GM18907 (cell line): ENCODE data around the gene EXOC3L1.
A peak's percentile ranks its signal among the peaks of the same experiment; 100 is the strongest.

Experiments used
- ATAC-seq: cut with Tn5 transposase; IDR thresholded peaks from one replicate; pipeline ENCODE4 v1.9.1; 2021; ENCODE audit warnings: mild to moderate bottlenecking, moderate library complexity; ENCODE audit not compliant: unreplicated experiment

Gene EXOC3L1, protein sequence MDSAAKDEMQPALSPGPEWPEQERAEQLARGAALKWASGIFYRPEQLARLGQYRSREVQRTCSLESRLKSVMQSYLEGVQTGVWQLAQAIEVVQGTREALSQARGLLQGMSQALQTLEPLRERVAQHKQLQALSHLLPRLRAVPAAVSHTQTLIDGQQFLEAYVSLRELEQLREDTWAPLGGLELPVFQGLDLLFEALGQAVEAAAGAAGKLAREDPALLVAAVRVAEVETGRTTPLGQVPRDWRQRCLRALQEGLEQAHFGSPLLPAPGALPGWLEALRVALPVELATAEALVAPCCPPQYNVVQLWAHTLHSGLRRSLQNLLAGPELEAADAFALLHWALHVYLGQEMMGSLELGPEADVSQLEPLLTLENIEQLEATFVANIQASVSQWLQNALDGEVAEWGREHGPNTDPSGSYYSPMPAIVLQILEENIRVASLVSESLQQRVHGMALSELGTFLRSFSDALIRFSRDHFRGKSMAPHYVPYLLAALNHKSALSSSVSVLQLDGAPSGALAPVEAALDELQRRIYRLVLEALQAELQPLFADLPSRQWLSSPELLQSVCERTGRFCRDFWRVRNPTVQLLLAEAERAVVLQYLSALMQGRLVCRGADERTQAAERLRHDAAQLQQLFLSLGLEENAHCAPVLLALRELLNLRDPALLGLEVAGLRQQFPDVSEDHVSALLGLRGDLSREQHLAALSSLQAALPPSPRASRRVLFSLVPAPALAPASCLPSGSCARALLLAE

DNA sequence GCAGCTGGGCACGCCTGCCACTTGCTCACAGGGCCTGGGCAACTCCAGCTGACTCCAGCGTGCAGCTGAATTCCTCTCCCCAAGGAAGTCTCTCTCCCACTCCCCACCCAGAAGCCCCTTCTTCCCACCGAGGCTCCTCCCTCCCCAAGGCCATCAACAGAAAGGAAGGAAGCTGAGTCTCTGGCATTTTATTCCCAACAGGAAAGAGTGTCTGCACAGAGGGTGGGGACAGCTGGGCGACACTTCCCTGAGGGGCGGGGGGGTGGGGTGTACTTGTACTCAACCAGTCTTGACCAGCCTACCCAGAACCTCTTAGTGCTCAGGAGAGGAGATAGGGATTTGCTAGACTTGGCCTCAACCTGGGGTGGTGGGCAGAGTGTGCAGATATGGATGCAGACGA, at the start of gene EXOC3L1:
Gene EXOC3L1, minus strand, starts transcription at position 96 of the 400 bp plus-strand sequence. CDS start 460 bp downstream, outside the sequence.
- ATAC-seq, result no peak

DNA sequence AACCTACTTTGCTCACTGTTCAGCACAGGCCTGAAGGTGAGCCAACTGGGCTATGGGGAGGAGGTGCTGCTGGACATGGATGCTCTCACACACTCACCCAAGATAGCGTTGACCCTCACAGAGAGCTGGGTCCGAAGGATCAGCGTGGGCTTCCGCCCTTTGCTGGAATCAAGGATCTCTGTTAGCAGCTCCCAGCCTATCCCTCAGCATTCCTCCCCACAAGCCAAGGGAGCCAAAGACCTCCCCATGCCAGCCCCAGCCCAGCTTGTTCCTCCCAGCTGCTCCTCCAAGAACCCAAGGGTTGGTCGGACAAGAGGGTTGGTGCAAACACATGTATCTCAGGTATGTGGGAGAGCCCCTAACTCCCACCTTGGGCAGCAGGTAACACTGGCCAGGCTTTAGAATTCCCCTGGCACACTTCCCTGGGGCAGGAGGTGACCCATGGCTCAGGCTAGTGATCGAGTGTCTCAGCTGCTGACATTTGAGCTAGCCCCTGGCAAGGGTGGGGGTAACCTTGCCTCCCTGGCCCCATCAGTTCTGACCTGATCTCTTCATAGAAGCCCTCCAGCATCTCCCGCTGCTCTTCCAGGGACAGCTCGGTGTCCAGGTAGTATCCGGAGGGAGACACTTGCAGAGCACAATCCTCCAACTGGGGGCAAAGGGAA, 49.0 kb upstream of the EXOC3L1 start:
- ATAC-seq, result no peak

DNA sequence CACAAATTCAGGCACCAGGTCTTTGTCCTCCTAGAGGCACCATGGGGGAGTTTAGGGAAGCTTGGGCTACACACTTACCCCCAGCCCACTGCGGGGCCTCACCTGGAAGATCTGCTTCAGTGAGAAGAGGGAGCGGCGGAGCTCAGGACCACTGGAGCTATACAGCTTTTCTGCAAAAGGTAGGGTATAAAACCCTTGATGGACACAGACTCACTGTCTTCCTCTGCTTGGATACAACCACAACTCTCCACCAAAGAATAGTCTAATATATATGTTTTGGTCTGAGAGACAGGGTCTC, 48.3 kb upstream of the EXOC3L1 start:
- no peak for ATAC-seq

DNA sequence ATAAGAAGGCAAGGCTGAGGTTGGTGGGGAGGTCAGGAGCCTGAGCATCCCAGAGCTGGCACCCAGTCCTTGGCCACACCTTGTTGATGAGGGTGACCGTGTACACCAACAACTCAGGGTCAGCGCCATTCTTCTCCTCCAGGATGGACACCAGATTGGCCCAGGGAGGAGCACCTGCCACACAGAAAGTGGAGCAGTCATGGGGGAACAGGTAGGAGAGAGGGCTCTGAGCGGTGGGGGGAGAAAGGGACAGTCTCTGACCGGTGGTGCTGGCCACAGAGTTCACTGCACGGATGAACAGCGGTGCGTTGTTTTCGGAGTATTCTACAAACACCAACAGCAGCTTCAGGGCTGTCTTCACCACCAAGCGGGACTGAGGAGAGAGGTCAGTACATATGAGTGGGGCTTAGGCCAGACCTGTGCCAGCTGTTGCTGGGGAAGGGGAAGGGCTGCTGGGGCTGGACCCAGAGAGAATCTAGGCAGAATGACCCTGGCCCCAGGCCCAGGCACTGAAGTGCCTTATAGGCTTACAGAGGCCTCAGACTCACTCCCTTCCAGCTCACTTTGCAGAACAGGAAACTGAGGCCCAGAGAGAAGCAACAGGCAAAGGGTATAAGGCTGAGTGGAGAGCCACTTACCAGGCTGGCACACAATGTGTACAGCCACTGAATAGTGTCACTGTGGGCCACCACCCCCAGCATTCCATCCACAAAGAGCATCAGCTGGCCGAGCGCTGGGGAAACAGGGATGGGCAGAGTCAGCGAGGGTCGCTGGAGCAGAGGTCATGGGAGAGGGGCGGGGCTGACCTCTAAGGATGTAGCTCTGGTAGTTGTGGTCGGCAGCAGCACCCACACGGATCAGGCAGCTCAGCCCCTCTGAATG, 47.7 kb upstream of the EXOC3L1 start:
- ATAC-seq, result no peak

DNA sequence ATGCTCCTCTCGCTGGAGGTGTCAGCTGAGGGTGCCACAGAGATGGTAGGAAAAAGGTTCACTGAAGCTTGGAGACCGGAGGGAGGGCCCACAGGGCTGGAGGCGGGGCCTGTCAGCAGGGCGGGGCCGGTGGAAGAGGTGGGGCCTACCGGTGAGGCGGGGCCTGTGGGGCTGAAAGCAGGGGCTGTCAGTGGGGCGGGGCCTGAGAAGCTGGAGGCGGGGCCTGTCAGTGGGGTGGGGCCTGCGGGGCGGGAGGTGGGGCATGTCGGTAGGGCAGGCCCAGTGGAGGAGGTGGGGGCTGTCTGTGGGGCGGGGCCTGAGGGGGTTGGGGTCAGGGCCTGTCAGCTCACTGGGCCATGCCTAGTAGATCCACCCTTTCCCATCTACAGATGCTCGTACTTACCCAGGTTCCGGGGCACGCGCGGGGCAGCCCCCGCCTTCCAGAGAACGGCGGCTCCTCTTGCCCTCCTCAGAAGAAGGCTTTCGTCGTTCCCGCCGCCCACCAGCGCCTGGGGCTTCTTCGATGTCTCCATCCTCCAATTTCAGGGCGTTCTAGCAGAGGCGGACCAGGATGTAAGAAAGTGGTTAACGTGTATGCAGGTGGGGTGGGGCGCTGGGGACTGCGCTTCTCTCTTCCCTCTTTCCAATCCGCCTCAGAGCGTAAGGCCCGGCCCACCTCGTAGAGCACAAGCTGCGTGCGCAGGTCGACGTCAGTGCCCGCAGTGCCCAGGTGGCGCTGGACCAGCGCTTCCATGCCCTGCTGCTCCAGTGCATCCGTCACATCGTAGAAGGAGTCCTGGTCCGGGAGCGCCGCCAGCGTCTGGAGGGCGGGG, 46.8 kb upstream of the EXOC3L1 start:
- no peak for ATAC-seq

DNA sequence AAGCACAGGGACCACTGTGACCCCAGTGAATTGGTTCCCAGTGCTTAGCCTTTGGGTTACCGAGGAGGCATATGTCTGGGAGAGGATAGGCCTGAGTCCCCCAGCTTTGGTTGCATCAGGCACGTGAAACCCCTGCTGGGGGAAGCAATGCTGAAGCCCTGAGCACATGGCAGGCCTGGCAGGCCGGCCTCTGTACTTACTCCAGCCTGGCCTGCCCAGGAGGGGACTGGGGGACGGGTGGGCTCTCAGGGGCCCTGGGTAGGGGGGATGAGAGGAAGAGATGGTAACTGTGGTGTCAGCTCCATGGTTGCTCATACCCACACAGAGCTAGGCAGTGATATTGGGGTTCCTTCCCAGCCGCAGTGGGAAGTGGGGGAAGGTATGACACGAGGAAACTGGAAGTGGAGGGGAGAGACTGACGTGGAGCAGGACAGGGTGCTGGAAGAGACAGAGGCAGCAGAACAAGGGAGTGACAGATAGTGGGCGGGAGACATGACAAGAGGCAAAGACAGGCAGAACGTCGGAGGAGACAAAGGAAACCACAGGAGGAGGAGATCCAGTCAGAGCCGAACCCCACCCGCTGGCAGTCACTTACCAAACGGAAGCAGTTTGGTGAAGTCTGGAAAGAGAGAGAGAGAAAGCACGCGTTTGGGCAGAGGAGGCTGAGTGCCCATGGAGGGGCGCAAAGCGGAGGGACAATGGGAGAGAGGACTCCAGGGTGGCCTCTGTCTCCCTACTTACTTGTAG, 46.1 kb upstream of the EXOC3L1 start:
- ATAC-seq, result no peak

DNA sequence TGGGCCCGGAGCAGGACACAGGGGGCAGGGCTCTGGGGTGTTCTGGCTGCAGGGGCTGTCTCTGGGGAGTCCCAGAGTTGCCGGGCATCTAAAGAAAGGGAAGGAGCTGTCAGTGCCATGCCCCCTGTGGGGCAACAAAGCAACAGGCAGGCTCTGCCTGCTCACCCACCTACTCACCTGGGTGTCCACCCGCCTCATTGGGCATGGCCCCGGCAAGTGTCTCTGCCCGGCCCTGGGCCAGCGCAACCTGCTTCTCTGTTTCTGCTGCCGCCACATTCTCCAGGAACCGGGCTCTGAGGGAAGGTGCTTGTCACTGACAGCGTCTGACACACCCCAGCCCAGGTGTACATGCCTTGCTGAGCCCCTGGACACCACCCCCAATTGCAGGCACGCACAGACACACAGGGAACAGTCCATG, 44.3 kb upstream of the EXOC3L1 start:
- no peak for ATAC-seq

DNA sequence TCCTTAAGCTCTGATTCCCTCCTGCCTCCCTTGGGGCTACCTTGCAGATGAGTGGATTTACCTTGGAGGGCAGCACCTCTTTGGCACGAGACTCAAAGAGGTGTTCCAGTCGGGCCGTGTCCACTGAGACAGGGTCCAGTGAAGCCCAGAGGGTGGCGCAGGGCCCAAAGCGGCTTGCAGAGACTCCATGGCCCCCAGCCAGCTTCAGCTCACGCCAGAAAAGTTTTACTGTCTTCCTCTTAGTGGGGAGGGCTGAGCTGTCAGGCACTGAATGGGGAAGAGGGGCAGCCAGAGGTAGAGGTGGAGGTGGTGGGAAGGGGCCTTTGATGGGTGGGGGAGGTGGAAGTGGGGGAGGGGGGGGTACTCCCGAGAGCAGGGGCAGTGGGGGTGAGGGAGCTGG, 43.7 kb upstream of the EXOC3L1 start:
- no peak for ATAC-seq

DNA sequence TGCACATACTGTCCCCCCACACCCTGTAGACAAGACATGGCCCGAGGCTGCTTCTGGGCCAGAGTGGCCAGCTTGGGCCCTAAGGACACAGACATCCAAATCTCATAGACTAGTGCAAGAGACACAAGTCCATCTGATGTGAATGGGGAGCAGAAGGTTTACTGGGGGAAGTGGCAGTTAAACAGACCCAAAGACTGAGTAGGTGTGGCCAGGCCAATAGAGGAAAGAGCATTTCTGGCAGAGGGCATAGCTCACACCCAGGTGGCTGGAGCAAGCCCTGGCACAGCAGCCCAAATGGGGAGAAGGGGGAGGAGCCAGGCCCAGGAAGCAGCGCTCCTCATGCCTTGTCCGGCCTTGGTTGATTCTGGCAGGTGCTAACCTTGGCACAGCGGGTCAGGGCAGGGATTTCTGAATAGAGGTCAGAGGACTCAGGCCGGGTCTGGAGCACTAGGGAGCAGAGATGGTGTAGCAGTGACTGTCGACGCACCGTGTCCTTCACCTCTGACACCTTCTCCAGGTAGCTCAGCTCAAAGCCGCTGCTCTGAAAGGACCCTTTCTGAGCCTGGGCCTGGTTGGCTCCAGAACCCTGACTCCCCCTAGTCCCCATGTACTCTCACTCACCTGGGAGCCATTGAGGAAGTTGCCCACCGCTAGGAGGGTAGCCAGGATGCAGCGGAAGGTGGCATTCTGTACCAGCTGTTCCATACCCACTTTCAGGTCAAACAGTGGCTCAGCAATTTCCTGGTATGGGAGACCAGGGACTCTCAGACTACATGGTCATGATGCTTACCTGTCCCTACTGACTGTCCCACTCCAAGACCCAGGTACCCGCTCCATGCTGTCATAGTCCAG, 41.1 kb upstream of the EXOC3L1 start:
- ATAC-seq, result no peak

DNA sequence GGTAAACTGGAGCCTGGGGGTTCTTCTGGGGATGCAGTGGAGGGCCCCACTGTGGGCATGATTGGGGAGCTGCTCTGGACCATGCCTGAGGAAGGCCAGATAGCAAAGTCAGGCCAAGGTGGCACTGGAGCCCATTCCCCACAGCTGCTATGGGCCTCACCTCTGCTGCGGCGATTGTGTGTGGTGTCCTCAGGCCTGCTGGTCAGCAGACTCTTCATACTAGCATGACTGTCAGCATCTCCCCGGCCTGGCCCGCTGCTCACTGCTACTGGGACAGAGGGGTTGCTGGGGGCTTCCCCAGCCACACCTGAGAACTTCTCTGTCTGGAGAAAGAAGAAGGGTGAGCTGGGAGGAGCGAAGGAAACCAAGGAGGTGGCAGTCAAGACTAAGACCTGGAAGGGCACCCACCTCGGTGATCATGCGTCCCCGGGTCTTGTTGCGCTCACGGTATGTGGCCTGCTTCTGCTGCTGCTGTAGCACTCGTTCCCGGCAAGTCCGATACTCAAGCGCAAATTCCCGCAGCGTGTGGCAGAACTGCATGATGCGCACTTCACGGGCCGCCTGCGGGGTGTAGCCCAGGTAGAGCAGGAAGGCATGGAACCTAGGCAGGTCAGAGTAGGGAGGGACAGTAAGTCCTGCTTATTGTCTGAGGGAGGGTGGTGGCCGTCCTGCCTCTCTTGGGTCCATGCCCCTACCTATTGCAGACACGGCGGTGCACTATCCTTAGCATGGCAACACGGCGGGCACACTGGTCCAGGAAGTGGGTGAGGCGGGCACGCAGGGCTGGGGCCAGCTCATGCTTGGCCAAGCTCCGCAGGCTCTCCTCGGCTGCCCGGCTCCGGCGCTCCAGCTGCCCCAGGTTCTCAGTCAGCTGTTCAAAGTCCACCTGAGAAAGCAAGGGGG, 40.2 kb upstream of the EXOC3L1 start:
- no peak for ATAC-seq

DNA sequence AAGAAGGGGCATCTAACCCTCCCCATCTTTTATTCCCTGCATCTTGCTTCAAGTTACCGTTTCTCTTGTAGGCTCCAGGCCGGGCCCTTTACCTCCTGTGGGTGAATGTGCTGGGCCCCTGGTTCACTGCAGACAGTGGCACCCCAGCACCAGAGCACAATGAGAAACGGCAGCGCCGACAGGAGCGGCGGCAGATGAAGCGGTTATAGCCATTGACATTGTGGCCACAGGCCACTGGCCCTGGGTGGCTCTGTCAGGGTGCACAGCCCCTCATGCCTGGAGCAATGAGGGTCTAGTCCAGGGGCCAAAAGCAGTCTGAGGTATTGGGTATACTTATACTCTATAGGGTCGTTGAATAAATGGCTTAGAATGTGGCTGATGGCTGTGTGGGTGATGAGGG, 39.0 kb upstream of the EXOC3L1 start:
- ATAC-seq, result no peak

DNA sequence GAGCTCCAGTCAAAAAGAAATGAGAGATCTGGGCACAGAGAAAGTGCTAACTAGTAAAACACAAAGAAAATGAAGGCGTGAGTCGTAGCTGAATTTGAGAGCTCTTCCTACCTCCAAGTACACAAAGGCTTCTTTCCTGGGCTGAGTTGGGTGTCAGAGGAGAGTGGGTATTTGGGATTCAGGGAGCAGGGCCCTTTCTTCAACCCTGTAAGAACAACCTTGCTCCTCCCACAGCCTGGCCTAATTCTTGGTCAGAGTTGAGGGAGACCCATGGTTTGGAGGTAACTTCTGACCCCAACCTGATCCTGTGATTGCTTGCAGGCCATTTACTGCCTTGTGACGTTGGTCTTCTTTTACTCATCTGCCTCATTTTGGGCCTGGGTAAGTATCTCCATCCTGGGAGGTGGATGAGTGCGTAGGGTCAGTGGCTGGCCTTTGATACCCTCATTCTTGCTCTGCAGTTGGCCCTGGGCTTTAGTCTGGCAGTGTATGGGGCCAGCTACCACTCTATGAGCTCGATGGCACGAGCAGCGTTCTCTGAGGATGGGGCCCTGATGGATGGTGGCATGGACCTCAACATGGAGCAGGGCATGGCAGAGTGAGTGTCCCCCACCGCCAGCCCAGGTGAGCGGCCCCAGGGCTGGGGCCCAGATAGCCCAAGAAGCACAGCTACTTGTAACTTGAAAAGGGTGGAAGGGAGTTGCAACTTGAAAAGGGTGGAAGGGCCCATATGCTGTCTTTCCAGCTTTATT, 38.3 kb upstream of the EXOC3L1 start:
- no peak for ATAC-seq

DNA sequence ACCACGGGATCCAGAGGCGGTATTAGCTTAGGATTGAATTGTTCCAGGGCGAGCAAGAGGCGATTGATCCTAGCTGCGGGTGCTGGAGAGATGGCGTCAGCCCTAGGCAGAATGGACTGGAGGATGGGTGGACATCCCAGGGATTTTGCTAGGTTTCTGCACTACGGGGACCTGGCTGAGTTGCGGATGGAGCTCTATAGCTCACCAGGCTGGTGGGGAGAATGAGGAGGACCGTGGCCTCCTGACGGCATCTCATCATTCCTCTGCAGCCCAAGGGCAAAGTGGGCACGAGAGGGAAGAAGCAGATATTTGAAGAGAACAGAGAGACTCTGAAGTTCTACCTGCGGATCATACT, 37.6 kb upstream of the EXOC3L1 start:
- no peak for ATAC-seq

DNA sequence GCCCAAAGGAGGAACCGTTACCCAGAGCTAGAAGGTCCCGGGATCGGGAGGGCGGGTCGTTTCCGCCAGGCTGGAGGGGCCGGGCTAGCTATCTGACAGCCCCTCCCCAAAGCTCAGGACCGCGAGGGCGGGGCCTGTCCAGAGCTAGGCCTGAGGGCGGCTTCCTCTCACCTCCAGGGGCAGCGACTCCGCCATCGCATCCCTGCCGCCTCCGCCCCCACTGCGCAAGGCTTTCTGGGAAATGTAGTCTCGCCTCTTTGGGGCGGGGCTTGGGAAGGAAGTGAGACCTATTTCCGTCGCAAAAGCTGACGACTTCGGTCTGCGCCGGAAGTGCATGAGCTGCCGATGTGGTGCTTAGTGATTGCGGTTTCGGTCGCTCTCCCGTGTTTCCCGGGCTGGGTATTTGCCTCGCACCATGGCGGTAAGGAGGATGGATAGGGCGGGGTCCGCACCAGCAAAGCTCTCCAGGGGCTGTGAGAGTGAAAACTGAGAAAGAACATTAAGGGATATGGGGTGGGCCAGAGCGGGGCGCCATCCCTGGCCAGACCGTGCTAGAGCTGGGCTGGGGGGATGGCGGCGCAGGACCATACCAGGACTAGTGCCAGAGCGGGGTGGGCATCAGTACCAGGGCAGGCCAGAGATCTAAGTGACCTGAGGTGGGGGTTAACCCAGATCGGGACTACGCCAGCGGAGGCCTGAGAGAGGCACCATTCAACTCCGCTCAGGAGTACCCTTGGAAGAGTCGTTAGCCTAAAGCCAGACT, 37.0 kb upstream of the EXOC3L1 start, which contains the start of gene TMEM208:
Gene TMEM208, plus strand, starts transcription at position 327 of the 763 bp plus-strand sequence. Its CDS starts 89 bp downstream, at position 416.
- peak; percentile 89 for ATAC-seq

DNA sequence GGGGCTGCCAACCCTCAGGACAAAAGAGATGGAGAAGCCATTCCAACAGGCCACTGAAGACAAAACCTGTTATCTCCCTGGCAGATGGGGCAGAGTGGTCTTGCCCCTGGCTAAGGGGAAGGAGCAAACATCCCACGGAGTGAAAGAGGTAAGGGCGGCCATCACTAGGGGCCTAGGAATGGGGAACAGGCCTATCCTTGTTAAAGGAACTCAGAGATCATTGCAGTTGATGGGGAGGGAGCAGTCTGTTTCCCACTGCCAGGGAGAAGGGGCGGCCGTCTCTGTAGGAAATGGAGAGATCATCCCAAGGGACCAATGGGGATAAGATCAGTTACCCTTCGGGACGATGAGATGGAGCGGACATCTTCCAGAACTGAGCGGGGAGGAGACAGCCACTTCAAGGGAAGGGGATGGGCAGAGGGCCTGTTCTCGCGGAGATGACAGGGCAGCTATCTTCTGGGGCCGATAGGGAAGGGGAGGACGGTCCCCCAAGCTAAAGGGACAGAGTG, 36.4 kb upstream of the EXOC3L1 start:
- no peak for ATAC-seq

DNA sequence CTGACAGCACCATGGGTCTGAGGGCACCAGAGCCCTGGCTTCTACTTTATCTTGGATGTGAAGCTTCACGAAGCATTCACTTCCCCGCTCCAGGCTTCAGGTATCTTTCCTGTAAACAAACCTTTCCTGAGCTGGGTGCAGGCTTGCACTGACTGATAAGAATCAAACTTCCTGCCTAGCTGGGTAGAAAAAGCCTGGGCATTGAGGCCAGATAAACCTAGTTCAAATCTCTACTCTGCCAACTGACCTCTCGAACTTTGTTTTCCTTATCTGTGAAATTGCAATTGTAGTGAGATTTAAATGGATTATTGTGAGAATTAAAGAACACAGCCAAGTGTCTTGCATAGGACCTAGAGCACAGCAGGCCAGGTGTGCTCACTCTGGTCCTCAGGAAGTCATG, 34.1 kb upstream of the EXOC3L1 start:
- ATAC-seq, result no peak
